ENCODE results near the gene ATP11A.
A peak's percentile ranks its signal among the peaks of the same experiment; 100 is the strongest.

ATP11A gene

GRCh38 chr13:112888238-112889111 lies 198.6 kb downstream of the ATP11A start:
- Histone ChIP-seq H3K9me3 (ENCODE audit: control insufficient read depth in 1 of 2, low read length in 2 of 2) (no peaks in the 10 kb centered on the region), H3K27me3 (ENCODE audit: low read depth, low read length) (peaks cover 3% of the 10 kb centered on the region), H3K4me1 (ENCODE audit: control insufficient read depth in 1 of 2, insufficient read depth in 2 of 2, low read length in 2 of 2) (peaks cover 3 to 12% of the 10 kb centered on the region in 2 donors), H3K4me3 (ENCODE audit: low read depth in 1 of 2, low read length in 2 of 2) (no peak overlapping the region), H3K27ac (ENCODE audit: low read length) (no peak overlapping the region), H3K36me3 (ENCODE audit: control insufficient read depth in 1 of 2, insufficient read depth in 2 of 2, low read length in 2 of 2) (peaks cover 0 to 4% of the 10 kb centered on the region in 2 donors)

- Histone ChIP-seq H3K36me3 (ENCODE audit: control insufficient read depth in 1 of 2, insufficient read depth in 2 of 2, low read length in 2 of 2) (peaks cover 0 to 4% of the 10 kb centered on the region in 2 donors), H3K4me1 (ENCODE audit: control insufficient read depth in 1 of 2, insufficient read depth in 2 of 2, low read length in 2 of 2) (peaks cover 3 to 19% of the 10 kb centered on the region in 2 donors), H3K4me3 (ENCODE audit: low read depth in 1 of 2, low read length in 2 of 2) (no peak overlapping the region), H3K9me3 (ENCODE audit: control insufficient read depth in 1 of 2, low read length in 2 of 2) (no peaks in the 10 kb centered on the region), H3K27ac (ENCODE audit: low read length) (no peak overlapping the region), H3K27me3 (ENCODE audit: low read depth, low read length) (peaks cover 3% of the 10 kb centered on the region)
Measured at GRCh38 chr13:112889351-112890290, 199.8 kb downstream of the ATP11A start.

GRCh38 chr13:112890316-112891145 lies 200.7 kb downstream of the ATP11A start:
- no peaks in the 10 kb centered on the region for H3K36me3 ChIP-seq (ENCODE audit: control insufficient read depth in 1 of 2, insufficient read depth in 2 of 2, low read length in 2 of 2)
- H3K4me1 ChIP-seq (ENCODE audit: control insufficient read depth in 1 of 2, insufficient read depth in 2 of 2, low read length in 2 of 2): peaks cover 3 to 26% of the 10 kb centered on the region in 2 donors
- no peak overlapping the region for H3K4me3 ChIP-seq (ENCODE audit: low read depth in 1 of 2, low read length in 2 of 2)
- H3K9me3 ChIP-seq (ENCODE audit: control insufficient read depth in 1 of 2, low read length in 2 of 2): no peaks in the 10 kb centered on the region
- peaks cover 3% of the 10 kb centered on the region for H3K27me3 ChIP-seq (ENCODE audit: low read depth, low read length)
- no peak overlapping the region for H3K27ac ChIP-seq (ENCODE audit: low read length)

GRCh38 chr13:112891477-112892401 lies 201.9 kb downstream of the ATP11A start:
- Histone ChIP-seq H3K27me3 (ENCODE audit: low read depth, low read length) (peaks cover 11% of the 10 kb centered on the region), H3K4me1 (ENCODE audit: control insufficient read depth in 1 of 2, insufficient read depth in 2 of 2, low read length in 2 of 2) (peaks cover 3 to 18% of the 10 kb centered on the region in 2 donors), H3K4me3 (ENCODE audit: low read depth in 1 of 2, low read length in 2 of 2) (no peak overlapping the region), H3K36me3 (ENCODE audit: control insufficient read depth in 1 of 2, insufficient read depth in 2 of 2, low read length in 2 of 2) (no peaks in the 10 kb centered on the region), H3K9me3 (ENCODE audit: control insufficient read depth in 1 of 2, low read length in 2 of 2) (no peaks in the 10 kb centered on the region), H3K27ac (ENCODE audit: low read length) (no peak overlapping the region)

- H3K4me3 ChIP-seq (ENCODE audit: low read depth in 1 of 2, low read length in 2 of 2): no peak overlapping the region
- H3K27me3 ChIP-seq (ENCODE audit: low read depth, low read length): peaks cover 11% of the 10 kb centered on the region
- H3K36me3 ChIP-seq (ENCODE audit: control insufficient read depth in 1 of 2, insufficient read depth in 2 of 2, low read length in 2 of 2): no peaks in the 10 kb centered on the region
- H3K9me3 ChIP-seq (ENCODE audit: control insufficient read depth in 1 of 2, low read length in 2 of 2): no peaks in the 10 kb centered on the region
- H3K4me1 ChIP-seq (ENCODE audit: control insufficient read depth in 1 of 2, insufficient read depth in 2 of 2, low read length in 2 of 2): peaks cover 3 to 18% of the 10 kb centered on the region in 2 donors
- H3K27ac ChIP-seq (ENCODE audit: low read length): no peak overlapping the region
Measured at GRCh38 chr13:112892426-112893206, 202.8 kb downstream of the ATP11A start.

- no peaks in the 10 kb centered on the region for H3K36me3 ChIP-seq (ENCODE audit: control insufficient read depth in 1 of 2, insufficient read depth in 2 of 2, low read length in 2 of 2)
- H3K27ac ChIP-seq (ENCODE audit: low read length): no peak overlapping the region
- H3K27me3 ChIP-seq (ENCODE audit: low read depth, low read length): peaks cover 11% of the 10 kb centered on the region
- H3K4me3 ChIP-seq (ENCODE audit: low read depth in 1 of 2, low read length in 2 of 2): no peak overlapping the region
- H3K4me1 ChIP-seq (ENCODE audit: control insufficient read depth in 1 of 2, insufficient read depth in 2 of 2, low read length in 2 of 2): peaks cover 3 to 18% of the 10 kb centered on the region in 2 donors
- no peaks in the 10 kb centered on the region for H3K9me3 ChIP-seq (ENCODE audit: control insufficient read depth in 1 of 2, low read length in 2 of 2)
Measured at GRCh38 chr13:112893207-112893569, 203.3 kb downstream of the ATP11A start.

GRCh38 chr13:112893570-112894422 lies 204.0 kb downstream of the ATP11A start:
- Histone ChIP-seq H3K4me1 (ENCODE audit: control insufficient read depth in 1 of 2, insufficient read depth in 2 of 2, low read length in 2 of 2) (peaks cover 3 to 18% of the 10 kb centered on the region in 2 donors), H3K27ac (ENCODE audit: low read length) (no peak overlapping the region), H3K36me3 (ENCODE audit: control insufficient read depth in 1 of 2, insufficient read depth in 2 of 2, low read length in 2 of 2) (no peaks in the 10 kb centered on the region), H3K4me3 (ENCODE audit: low read depth in 1 of 2, low read length in 2 of 2) (no peak overlapping the region), H3K9me3 (ENCODE audit: control insufficient read depth in 1 of 2, low read length in 2 of 2) (no peaks in the 10 kb centered on the region), H3K27me3 (ENCODE audit: low read depth, low read length) (peaks cover 11% of the 10 kb centered on the region)

GRCh38 chr13:112894423-112894672 lies 204.5 kb downstream of the ATP11A start:
- Histone ChIP-seq H3K4me3 (ENCODE audit: low read depth in 1 of 2, low read length in 2 of 2) (peak overlapping the region in 1 of 2 donors; percentile 46), H3K27ac (ENCODE audit: low read length) (no peak overlapping the region), H3K27me3 (ENCODE audit: low read depth, low read length) (peaks cover 11% of the 10 kb centered on the region), H3K36me3 (ENCODE audit: control insufficient read depth in 1 of 2, insufficient read depth in 2 of 2, low read length in 2 of 2) (no peaks in the 10 kb centered on the region), H3K9me3 (ENCODE audit: control insufficient read depth in 1 of 2, low read length in 2 of 2) (no peaks in the 10 kb centered on the region), H3K4me1 (ENCODE audit: control insufficient read depth in 1 of 2, insufficient read depth in 2 of 2, low read length in 2 of 2) (peaks cover 3 to 18% of the 10 kb centered on the region in 2 donors)

- Histone ChIP-seq H3K4me1 (ENCODE audit: control insufficient read depth in 1 of 2, insufficient read depth in 2 of 2, low read length in 2 of 2) (peaks cover 3 to 18% of the 10 kb centered on the region in 2 donors), H3K9me3 (ENCODE audit: control insufficient read depth in 1 of 2, low read length in 2 of 2) (no peaks in the 10 kb centered on the region), H3K27me3 (ENCODE audit: low read depth, low read length) (peaks cover 11% of the 10 kb centered on the region), H3K27ac (ENCODE audit: low read length) (no peak overlapping the region), H3K36me3 (ENCODE audit: control insufficient read depth in 1 of 2, insufficient read depth in 2 of 2, low read length in 2 of 2) (no peaks in the 10 kb centered on the region), H3K4me3 (ENCODE audit: low read depth in 1 of 2, low read length in 2 of 2) (peak overlapping the region in 1 of 2 donors; percentile 46)
Measured at GRCh38 chr13:112894673-112895481, 205.0 kb downstream of the ATP11A start.

All from muscle layer of duodenum (tissue), 2 donors.